ENCODE results near the gene SLC16A12.
"Not testable (repeated sequence)": the region's sequence is repeated elsewhere in the genome, so short reads cannot be mapped to it uniquely, and the experiment has no call there.

Gene SLC16A12

GRCh38 chr10:89419548-89419947 is 115.8 kb downstream of the SLC16A12 start:
- no peak for DNase-seq (ENCODE audit: low read depth)

- no peak for DNase-seq (ENCODE audit: low read depth)
Measured at GRCh38 chr10:89416465-89416864, 118.9 kb downstream of the SLC16A12 start.

- peak; percentile 28 for DNase-seq (ENCODE audit: low read depth)
Measured at GRCh38 chr10:89414879-89415821, 120.2 kb downstream of the SLC16A12 start.

- peak; percentile 58 for DNase-seq (ENCODE audit: low read depth)
Measured at GRCh38 chr10:89414146-89414878, 121.1 kb downstream of the SLC16A12 start, which contains the start of gene IFIT5. IFIT5 (plus strand) TSS chr10:89414568; CDS start chr10:89414799, 231 bp downstream.

- no peak for DNase-seq (ENCODE audit: low read depth)
Measured at GRCh38 chr10:89413398-89413912, 121.9 kb downstream of the SLC16A12 start.

- peak; percentile 15 for DNase-seq (ENCODE audit: low read depth)
Measured at GRCh38 chr10:89412276-89412675, 123.1 kb downstream of the SLC16A12 start.

GRCh38 chr10:89411135-89411534 is 124.3 kb downstream of the SLC16A12 start:
- DNase-seq (ENCODE audit: low read depth) = not testable (repeated sequence)

- not testable (repeated sequence) for DNase-seq (ENCODE audit: low read depth)
Measured at GRCh38 chr10:89410551-89410950, 124.8 kb downstream of the SLC16A12 start.

GRCh38 chr10:89409282-89409681 is 126.1 kb downstream of the SLC16A12 start:
- DNase-seq (ENCODE audit: low read depth) = not testable (repeated sequence)

GRCh38 chr10:89407792-89408191 is 127.6 kb downstream of the SLC16A12 start:
- DNase-seq (ENCODE audit: low read depth) = not testable (repeated sequence)

GRCh38 chr10:89406178-89406577 is 129.2 kb downstream of the SLC16A12 start:
- DNase-seq (ENCODE audit: low read depth) = not testable (repeated sequence)

- no peak for DNase-seq (ENCODE audit: low read depth)
Measured at GRCh38 chr10:89404104-89405047, 131.0 kb downstream of the SLC16A12 start.

- no peak for DNase-seq (ENCODE audit: low read depth)
Measured at GRCh38 chr10:89403043-89403442, 132.4 kb downstream of the SLC16A12 start.

GRCh38 chr10:89399956-89400355 is 135.4 kb downstream of the SLC16A12 start:
- DNase-seq (ENCODE audit: low read depth) = no peak

- no peak for DNase-seq (ENCODE audit: low read depth)
Measured at GRCh38 chr10:89398003-89398749, 137.2 kb downstream of the SLC16A12 start.

- DNase-seq (ENCODE audit: low read depth) = no peak
Measured at GRCh38 chr10:89395141-89395540, 140.3 kb downstream of the SLC16A12 start.

GRCh38 chr10:89393898-89394297 is 141.5 kb downstream of the SLC16A12 start:
- no peak for DNase-seq (ENCODE audit: low read depth)

GRCh38 chr10:89392974-89393373 is 142.4 kb downstream of the SLC16A12 start:
- no peak for DNase-seq (ENCODE audit: low read depth)

- DNase-seq (ENCODE audit: low read depth) = no peak
Measured at GRCh38 chr10:89391907-89392756, 143.3 kb downstream of the SLC16A12 start, which contains the start of gene IFIT1. IFIT1 (plus strand) TSS chr10:89392623; CDS start chr10:89392713, 90 bp downstream.

- not testable (repeated sequence) for DNase-seq (ENCODE audit: low read depth)
Measured at GRCh38 chr10:89391226-89391576, 144.2 kb downstream of the SLC16A12 start.

All from activated T-cell treated with anti-CD3 and anti-CD28 coated beads for 48 hours (primary cell).